Spleen (tissue), 11 donors: Measurements from ENCODE around the gene ERGIC1. TPM values are rescaled to one million over a fixed set of nuclear protein-coding genes. Genes with fewer than 3 reads are reported as not detected.
A peak's percentile ranks its signal among the peaks of the same experiment; 100 is the strongest.

ENCODE experiments used
- DNase-seq: peaks from one replicate; pipeline ENCODE4 v3.0.0-alpha.2; 2020
- H3K27ac ChIP-seq, 8 donors: fragments of 200-600 bp; sonication (generic) in 7 of 8; 1 replicate in 4 of 8; 2 replicates in 4 of 8; pipeline versions ENCODE4 v1.5.0 to v1.8.0; 2016 to 2021; ENCODE audit warnings: inconsistent platforms in 4 of 8, mild to moderate bottlenecking in 4 of 8, moderate library complexity in 1 of 8
- H3K27me3 ChIP-seq, 7 donors: fragments of 200-600 bp; sonication (generic) in 6 of 7; replicated peaks in 1 of 7; 1 replicate in 4 of 7; 2 replicates in 3 of 7; pipeline versions ENCODE4 v1.5.0 to v1.8.0; 2016 to 2021; ENCODE audit warnings: inconsistent platforms in 3 of 7, mild to moderate bottlenecking in 1 of 7
- H3K36me3 ChIP-seq, 6 donors: fragments of 200-600 bp; sonication (generic) in 5 of 6; 1 replicate in 4 of 6; 2 replicates in 2 of 6; pipeline versions ENCODE4 v1.5.0 to v1.8.0; 2016 to 2021; ENCODE audit warnings: inconsistent platforms in 2 of 6
- H3K4me1 ChIP-seq, 6 donors: fragments of 200-600 bp; sonication (generic) in 5 of 6; 1 replicate in 3 of 6; 2 replicates in 3 of 6; pipeline versions ENCODE4 v1.5.0 to v1.8.0; 2016 to 2021; ENCODE audit warnings: inconsistent platforms in 3 of 6
- H3K4me3 ChIP-seq, 8 donors: fragments of 200-600 bp; sonication (generic) in 7 of 8; 1 replicate in 4 of 8; 2 replicates in 4 of 8; pipeline versions ENCODE4 v1.5.0 to v1.8.0; 2016 to 2021; ENCODE audit warnings: inconsistent platforms in 4 of 8, mild to moderate bottlenecking in 4 of 8, moderate library complexity in 2 of 8
- H3K9me3 ChIP-seq, 8 donors: fragments of 200-600 bp; sonication (generic) in 7 of 8; 1 replicate in 4 of 8; 2 replicates in 4 of 8; pipeline versions ENCODE4 v1.5.0 to v1.8.0; 2016 to 2021; ENCODE audit warnings: inconsistent platforms in 4 of 8
- POLR2A ChIP-seq, 3 donors: fragments of 450-650 bp; IDR thresholded peaks; one replicate each; pipeline ENCODE4 v1.5.1; 2017; ENCODE audit warnings: antibody characterized with exemption in 3 of 3, mild to moderate bottlenecking in 1 of 3
- POLR2AphosphoS5 ChIP-seq, 3 donors: sonication (generic); formaldehyde crosslinking; IDR thresholded peaks; one replicate each; pipeline ENCODE4 v1.5.1; 2017; ENCODE audit warnings: antibody characterized with exemption in 3 of 3
- WGBS, 5 donors: extraction: QIAGEN DNeasy Blood & Tissue Kit in 3 of 5; methylation state at CpG; one replicate each; pipeline versions ENCODE4 v1.1.5 to v1.1.7; 2013 to 2018; 5-methylcytosine and 5-hydroxymethylcytosine counted together
- intact Hi-C: fragments of 100-400 bp; cut with DNase I; formaldehyde crosslinking; loops from one replicate; pipeline ENCODE4 v1.15.0; 2023; ENCODE audit warnings: low total_unique reads
- polyA plus RNA-seq, 3 donors: library from polyadenylated mRNA; stranded (reverse); fragments of 200-250 nt; gene quantifications; one replicate each; pipeline ENCODE4 v1.2.1, GENCODE V29; 2013
- total RNA-seq, 7 donors: library from RNA; depleted of rRNA in 3 of 7; stranded (reverse); fragments of >200 nt in 3 of 7; fragmentation: NEBNext Ultra II Directional in 4 of 7; extraction: Animal tissue kit (Norgen Biotek cat#: 25700) in 4 of 7; gene quantifications; one replicate each; pipeline versions ENCODE4 v1.1.0 to v1.2.1, GENCODE V29; 2016 to 2021
- TF ChIP-seq, protein P1 (sequence below), 11 experiments: fragments of 200-600 bp in 7 of 11; fragments of 450-650 bp in 4 of 11; sonication (generic) in 4 of 11; IDR thresholded peaks in 8 of 11; conservative IDR thresholded peaks in 3 of 11; 1 replicate in 7 of 11; 2 replicates in 4 of 11; pipeline versions ENCODE4 v1.4.0 to v1.8.0; 2016 to 2021; ENCODE audit warnings: antibody characterized with exemption in 11 of 11, inconsistent platforms in 4 of 11, mild to moderate bottlenecking in 1 of 11
- donor health status: healthy with polysubstance abuse.
- donor health status: DM: no; HTN: no; CAD: no; lungs with moderate emphysema.
- donor health status: DM: no; HTN: no; CAD: no.
- donor health status: Bipolar disorder and iron deficiency.
- donor health status: healthy.
- donor health status: DM: no; HTN: no; CAD: no.
- donor health status: DM: yes; HTN: yes; CAD: no.

ERGIC1 gene
- total and polyA plus RNA-seq, 10 donors = 36.9 to 166 (median 125) TPM

DNA sequence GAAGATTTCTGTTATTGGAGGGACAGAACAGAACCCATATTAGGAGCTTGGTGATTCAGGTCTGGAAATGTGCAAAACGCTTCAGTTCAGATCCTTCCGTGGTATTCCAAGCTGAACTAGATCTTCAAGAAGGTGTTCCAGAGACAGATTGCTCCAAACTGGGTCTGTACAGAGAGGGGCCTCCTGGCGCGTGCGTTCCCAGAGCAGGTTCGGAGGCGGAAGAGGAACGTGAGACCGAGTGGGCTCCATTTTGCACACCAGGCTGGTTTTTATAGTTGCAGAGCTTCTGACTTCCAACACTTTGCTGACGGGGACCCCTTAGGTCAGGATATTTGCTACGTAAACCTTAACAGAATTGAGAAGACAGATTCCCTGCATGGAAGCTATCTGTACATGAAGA is 108.5 kb downstream of the ERGIC1 start:
- Histone ChIP-seq H3K27ac (peak overlapping the region in 5 of 8 donors; percentile 29 to 64 (median 39)), H3K27me3 (no peaks in the 10 kb centered on the region), H3K4me3 (no peak overlapping the region), H3K4me1 (peaks cover 0 to 10% (median 0%) of the 10 kb centered on the region in 6 donors), H3K9me3 (no peaks in the 10 kb centered on the region), H3K36me3 (peaks cover 0 to 100% (median 61%) of the 10 kb centered on the region in 6 donors)
- peak; percentile 22 for DNase-seq
- intact Hi-C loops = no loop called here
- TF ChIP-seq POLR2AphosphoS5 (IDR thresholded peaks at IDR 0.05) (no peak), POLR2A (IDR thresholded peaks at IDR 0.05) (no peak)
- TF ChIP-seq, protein P1, sequence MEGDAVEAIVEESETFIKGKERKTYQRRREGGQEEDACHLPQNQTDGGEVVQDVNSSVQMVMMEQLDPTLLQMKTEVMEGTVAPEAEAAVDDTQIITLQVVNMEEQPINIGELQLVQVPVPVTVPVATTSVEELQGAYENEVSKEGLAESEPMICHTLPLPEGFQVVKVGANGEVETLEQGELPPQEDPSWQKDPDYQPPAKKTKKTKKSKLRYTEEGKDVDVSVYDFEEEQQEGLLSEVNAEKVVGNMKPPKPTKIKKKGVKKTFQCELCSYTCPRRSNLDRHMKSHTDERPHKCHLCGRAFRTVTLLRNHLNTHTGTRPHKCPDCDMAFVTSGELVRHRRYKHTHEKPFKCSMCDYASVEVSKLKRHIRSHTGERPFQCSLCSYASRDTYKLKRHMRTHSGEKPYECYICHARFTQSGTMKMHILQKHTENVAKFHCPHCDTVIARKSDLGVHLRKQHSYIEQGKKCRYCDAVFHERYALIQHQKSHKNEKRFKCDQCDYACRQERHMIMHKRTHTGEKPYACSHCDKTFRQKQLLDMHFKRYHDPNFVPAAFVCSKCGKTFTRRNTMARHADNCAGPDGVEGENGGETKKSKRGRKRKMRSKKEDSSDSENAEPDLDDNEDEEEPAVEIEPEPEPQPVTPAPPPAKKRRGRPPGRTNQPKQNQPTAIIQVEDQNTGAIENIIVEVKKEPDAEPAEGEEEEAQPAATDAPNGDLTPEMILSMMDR (IDR thresholded peaks at IDR 0.05 in 8 of 11, conservative IDR thresholded peaks at IDR 0.05 in 3 of 11) = no peak
- 87 to 97% (median 91%) methylated on average over 11 of the region's 11 CpGs for WGBS, 5 donors

DNA sequence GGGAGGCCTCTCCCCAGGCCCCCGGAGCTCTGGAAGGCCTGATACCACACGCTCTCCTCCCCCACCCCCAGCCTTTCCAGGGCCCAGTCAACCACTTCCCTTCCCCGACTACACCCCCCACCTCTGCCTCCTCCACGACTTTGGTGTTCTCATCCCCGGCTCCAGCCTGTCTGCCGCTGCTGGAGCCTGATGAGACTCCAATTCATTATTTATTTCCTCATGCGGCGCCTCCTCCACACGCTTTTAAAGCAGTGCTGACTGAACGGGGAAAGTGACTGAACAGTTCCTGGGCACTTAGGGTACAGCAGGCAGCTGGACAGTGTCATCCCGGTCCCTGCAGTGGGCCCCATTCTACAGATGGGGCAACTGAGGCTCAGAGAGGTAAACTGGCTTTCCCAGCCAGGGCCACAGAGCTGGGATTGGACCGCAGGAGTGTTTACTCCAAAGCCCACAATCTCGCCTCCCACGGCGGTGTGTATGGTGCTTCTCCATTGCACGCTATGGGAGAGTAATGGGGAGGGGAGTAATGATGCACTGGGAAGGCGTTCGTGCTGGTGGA is 109.3 kb downstream of the ERGIC1 start:
- H3K4me3 ChIP-seq = no peak overlapping the region

DNA sequence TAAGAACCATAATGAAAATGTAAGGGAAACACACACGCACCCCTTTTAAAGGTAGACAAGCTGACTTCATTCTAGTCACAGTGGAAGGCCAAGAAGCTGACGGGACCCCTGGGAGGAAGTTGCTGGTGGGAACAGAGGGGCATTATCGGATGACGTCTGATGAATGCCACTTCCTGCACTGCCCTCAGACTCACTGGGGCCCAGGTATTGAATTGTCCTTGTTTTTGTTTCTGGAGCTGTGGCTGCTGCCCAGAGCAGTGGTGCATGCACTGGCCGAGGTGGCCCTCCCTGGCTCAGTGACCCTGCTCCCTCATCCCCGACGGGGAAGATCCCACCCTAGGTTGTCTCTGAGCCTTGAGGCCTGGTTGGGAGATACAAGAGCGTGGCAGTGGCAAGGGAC is 109.9 kb downstream of the ERGIC1 start:
- Histone ChIP-seq H3K36me3 (peaks cover 0 to 100% (median 52%) of the 10 kb centered on the region in 6 donors), H3K27me3 (no peaks in the 10 kb centered on the region), H3K27ac (peak overlapping the region in 3 of 8 donors; percentile 38 to 64 (median 46)), H3K9me3 (no peaks in the 10 kb centered on the region), H3K4me1 (peaks cover 0 to 10% (median 0%) of the 10 kb centered on the region in 6 donors), H3K4me3 (no peak overlapping the region)
- TF ChIP-seq, protein P1 (IDR thresholded peaks at IDR 0.05 in 8 of 11, conservative IDR thresholded peaks at IDR 0.05 in 3 of 11) = no peak
- peak in 1 of 3 donors; percentile 9 for TF ChIP-seq POLR2AphosphoS5 (IDR thresholded peaks at IDR 0.05)
- TF ChIP-seq POLR2A (IDR thresholded peaks at IDR 0.05) = no peak
- WGBS, 5 donors = 74 to 81% (median 77%) methylated on average over 8 of the region's 8 CpGs
- intact Hi-C loops = no loop called here
- DNase-seq = peak; percentile 58

More for the DNA sequence above, 109.3 kb downstream of the ERGIC1 start:
- 62 to 70% (median 64%) methylated on average over 18 of the region's 18 CpGs for WGBS, 5 donors
- DNase-seq = peak; percentile 66
- TF ChIP-seq, protein P1 (IDR thresholded peaks at IDR 0.05 in 8 of 11, conservative IDR thresholded peaks at IDR 0.05 in 3 of 11) = no peak
- TF ChIP-seq POLR2A (IDR thresholded peaks at IDR 0.05) = no peak
- no peak for TF ChIP-seq POLR2AphosphoS5 (IDR thresholded peaks at IDR 0.05)
- H3K27ac ChIP-seq = peak overlapping the region in 4 of 8 donors; percentile 32 to 64 (median 42)
- no peaks in the 10 kb centered on the region for H3K9me3 ChIP-seq
- peaks cover 0 to 100% (median 56%) of the 10 kb centered on the region in 6 donors for H3K36me3 ChIP-seq
- H3K27me3 ChIP-seq = no peaks in the 10 kb centered on the region
- peaks cover 0 to 10% (median 0%) of the 10 kb centered on the region in 6 donors for H3K4me1 ChIP-seq
- intact Hi-C loops = no loop called here

DNA sequence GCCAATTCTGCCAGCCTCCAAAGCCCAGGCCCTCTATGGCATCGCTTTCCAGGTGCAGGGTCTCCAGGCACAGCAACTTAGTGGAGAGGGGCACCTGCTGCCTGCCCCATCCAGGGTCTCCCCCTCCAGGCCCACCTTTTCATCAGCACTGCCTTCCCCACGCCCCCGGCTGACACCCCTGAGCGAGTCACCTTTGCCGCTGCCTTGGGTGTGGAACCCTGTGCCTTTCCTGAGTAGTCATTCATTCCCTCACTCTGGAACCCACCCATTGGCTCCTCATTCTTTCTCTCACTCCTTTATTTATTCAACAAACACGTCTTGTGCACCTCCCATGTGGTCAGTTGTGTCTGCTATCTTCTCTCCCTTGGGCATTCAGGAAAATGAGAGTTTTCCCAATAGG is 110.7 kb downstream of the ERGIC1 start:
- Histone ChIP-seq H3K4me1 (peaks cover 0 to 10% (median 0%) of the 10 kb centered on the region in 6 donors), H3K9me3 (no peaks in the 10 kb centered on the region), H3K4me3 (no peak overlapping the region), H3K27me3 (no peaks in the 10 kb centered on the region), H3K36me3 (peaks cover 0 to 100% (median 46%) of the 10 kb centered on the region in 6 donors), H3K27ac (peak overlapping the region in 1 of 8 donors; percentile 64)
- DNase-seq = peak; percentile 56
- 90 to 96% (median 90%) methylated on average over 6 of the region's 6 CpGs for WGBS, 5 donors
- intact Hi-C loops = no loop called here
- TF ChIP-seq POLR2A (IDR thresholded peaks at IDR 0.05) = no peak
- peak in 1 of 3 donors; percentile 25 for TF ChIP-seq POLR2AphosphoS5 (IDR thresholded peaks at IDR 0.05)
